Uterus (tissue), 2 donors: ENCODE results near the gene NUDT3.

Source experiments
- CTCF ChIP-seq, 4 experiments: fragments of 200-600 bp in 2 of 4; fragments of 450-650 bp in 2 of 4; sonication (generic) in 2 of 4; IDR thresholded peaks; one replicate each; pipeline ENCODE4 v1.5.1; 2016 to 2019; ENCODE audit warnings: antibody characterized with exemption in 4 of 4, mild to moderate bottlenecking in 2 of 4, moderate library complexity in 1 of 4
- POLR2A ChIP-seq, 2 donors: fragments of 450-650 bp; IDR thresholded peaks; one replicate each; pipeline ENCODE4 v1.6.1; 2016; ENCODE audit warnings: antibody characterized with exemption in 2 of 2, mild to moderate bottlenecking in 1 of 2, moderate library complexity in 1 of 2

- TF ChIP-seq CTCF (IDR thresholded peaks at IDR 0.05) = no peak
- TF ChIP-seq POLR2A (IDR thresholded peaks at IDR 0.05) = no peak
These were observed 112.3 kb downstream of the NUDT3 start for GRCh38 chr6:34280216-34280615.
